HepG2 (cell line): ENCODE results near the gene RNPS1. TPM values are rescaled to one million over a fixed set of nuclear protein-coding genes. Genes with fewer than 3 reads are reported as not detected.

Experiments
- AKAP8 ChIP-seq: sonication (generic); formaldehyde crosslinking; IDR thresholded peaks from 2 replicates; pipeline ENCODE4 v1.5.1; 2020; ENCODE audit warnings: mild to moderate bottlenecking, missing genetic modification reagents
- GATAD1 ChIP-seq: IDR thresholded peaks from 2 replicates; pipeline ENCODE4 v1.6.1; 2016; ENCODE audit warnings: missing genetic modification reagents, missing compliant biosample characterization
- HBP1 ChIP-seq: IDR thresholded peaks from 2 replicates; pipeline ENCODE4 v1.6.1; 2016; ENCODE audit warnings: low read depth, control low read depth
- HIVEP1 ChIP-seq: sonication (generic); formaldehyde crosslinking; IDR thresholded peaks from 2 replicates; pipeline ENCODE4 v1.4.0; 2020; ENCODE audit warnings: mild to moderate bottlenecking, missing genetic modification reagents
- HMGA1 ChIP-seq: sonication (generic); formaldehyde crosslinking; conservative IDR thresholded peaks from 2 replicates; pipeline ENCODE4 v1.4.0; 2020; ENCODE audit warnings: missing genetic modification reagents
- NR2F2 ChIP-seq: IDR thresholded peaks from 2 replicates; pipeline ENCODE4 v1.6.1; 2012; ENCODE audit warnings: low read depth, inconsistent platforms, borderline replicate concordance
- STAT6 ChIP-seq: sonication (generic); formaldehyde crosslinking; IDR thresholded peaks from 2 replicates; pipeline ENCODE4 v1.4.0; 2020; ENCODE audit warnings: missing genetic modification reagents, mild to moderate bottlenecking, borderline replicate concordance
- SUZ12 ChIP-seq: fragments of 150-350 bp; IDR thresholded peaks from 2 replicates; pipeline ENCODE4 v1.6.1; 2014; ENCODE audit warnings: low read depth, low read length
- ZBED4 ChIP-seq: sonication (generic); formaldehyde crosslinking; IDR thresholded peaks from 2 replicates; pipeline ENCODE4 v1.4.0; 2020; ENCODE audit warnings: missing genetic modification reagents, borderline replicate concordance
- ZBTB8A ChIP-seq: sonication (generic); formaldehyde crosslinking; IDR thresholded peaks from 2 replicates; pipeline ENCODE4 v1.4.0; 2020; ENCODE audit warnings: mild to moderate bottlenecking, low read depth, missing genetic modification reagents, borderline replicate concordance
- ZNF543 ChIP-seq: sonication (generic); formaldehyde crosslinking; IDR thresholded peaks from 2 replicates; pipeline ENCODE4 v1.4.0; 2020; ENCODE audit warnings: mild to moderate bottlenecking, missing genetic modification reagents
- ZNF558 ChIP-seq: sonication (generic); formaldehyde crosslinking; IDR thresholded peaks from 2 replicates; pipeline ENCODE4 v1.9.0; 2022; ENCODE audit warnings: mild to moderate bottlenecking, missing genetic modification reagents, borderline replicate concordance
- ZNF563 ChIP-seq: sonication (generic); formaldehyde crosslinking; IDR thresholded peaks from 2 replicates; pipeline ENCODE4 v1.8.0; 2022; ENCODE audit warnings: mild to moderate bottlenecking, moderate library complexity, missing genetic modification reagents
- ZNF747 ChIP-seq: sonication (generic); formaldehyde crosslinking; IDR thresholded peaks from 2 replicates; pipeline ENCODE4 v1.8.1; 2023; ENCODE audit warnings: missing genetic modification reagents, mild to moderate bottlenecking, borderline replicate concordance
- ZNF777 ChIP-seq: sonication (generic); formaldehyde crosslinking; IDR thresholded peaks from 2 replicates; pipeline ENCODE4 v1.4.0; 2020; ENCODE audit warnings: missing genetic modification reagents
- ZSCAN5A ChIP-seq: sonication (generic); formaldehyde crosslinking; IDR thresholded peaks from 2 replicates; pipeline ENCODE4 v1.8.0; 2022; ENCODE audit warnings: mild to moderate bottlenecking, missing genetic modification reagents, borderline replicate concordance
- polyA plus RNA-seq, 8 experiments: library from polyadenylated mRNA; depleted of rRNA in 3 of 8; stranded (reverse) in 7 of 8; unstranded in 1 of 8; fragments of >200 nt; fragmentation: Illumina TruSeq in 4 of 8; extraction: Trizol in 4 of 8; gene quantifications; 2 replicates each; pipeline versions ENCODE4 v1.2.1 to v1.2.3, GENCODE V29; 2011 to 2016; ENCODE audit warnings: low read depth in 4 of 8, missing spikeins in 1 of 8, mixed read lengths in 1 of 8; ENCODE audit not compliant: insufficient read depth in 1 of 8
- total RNA-seq, 5 experiments: library from RNA; depleted of rRNA; stranded (reverse); fragments of >200 nt; fragmentation: Illumina TruSeq; extraction: Trizol; gene quantifications; 2 replicates each; pipeline ENCODE4 v1.2.3, GENCODE V29; 2016; ENCODE audit warnings: low read depth in 1 of 5

The RNPS1 gene
- total and polyA plus RNA-seq, 2 of the 13 experiments (the other 11 are each of a cell fraction or from before 2014, with no cell fraction given), result 126 to 133 TPM

GRCh38 chr16:2251296-2252111, 16.4 kb downstream of the RNPS1 start, which contains the start of gene ECI1 (continued):
- TF ChIP-seq STAT6 (CRISPR knock-in tag) (peak; percentile 69; the same call in 1 of the 2 replicates), ZBTB8A (CRISPR knock-in tag) (no peak), NR2F2 (peak; percentile 6; the same call in 1 of the 2 replicates), HIVEP1 (CRISPR knock-in tag) (peak; percentile 93), GATAD1 (CRISPR knock-in tag) (peak; percentile 87), AKAP8 (CRISPR knock-in tag) (peak; percentile 90), SUZ12 (no peak), ZSCAN5A (CRISPR knock-in tag) (peak; percentile 79; the same call in 1 of the 2 replicates), HMGA1 (CRISPR knock-in tag) (no peak), ZNF543 (CRISPR knock-in tag) (peak; percentile 64; the same call in 1 of the 2 replicates), HBP1 (CRISPR knock-in tag) (0 out of 2 replicates have a peak, but pooled peaks have one; percentile 22), ZNF777 (no peak; the same call in 1 of the 2 replicates), ZNF563 (CRISPR knock-in tag) (peak; percentile 57; the same call in 1 of the 2 replicates), ZNF558 (CRISPR knock-in tag) (no peak), ZBED4 (CRISPR knock-in tag) (peak; percentile 78; the same call in 1 of the 2 replicates), ZNF747 (peak; percentile 72; the same call in 1 of the 2 replicates)
